GM21367 (cell line): ENCODE data around the gene LHFPL4.

Experiments used
- ATAC-seq: cut with Tn5 transposase; IDR thresholded peaks from one replicate; pipeline ENCODE4 v1.9.1; 2021; ENCODE audit not compliant: unreplicated experiment

LHFPL4 gene

GRCh38 chr3:9476935-9477334 lies 76.7 kb downstream of the LHFPL4 start:
- ATAC-seq, result no peak

DNA sequence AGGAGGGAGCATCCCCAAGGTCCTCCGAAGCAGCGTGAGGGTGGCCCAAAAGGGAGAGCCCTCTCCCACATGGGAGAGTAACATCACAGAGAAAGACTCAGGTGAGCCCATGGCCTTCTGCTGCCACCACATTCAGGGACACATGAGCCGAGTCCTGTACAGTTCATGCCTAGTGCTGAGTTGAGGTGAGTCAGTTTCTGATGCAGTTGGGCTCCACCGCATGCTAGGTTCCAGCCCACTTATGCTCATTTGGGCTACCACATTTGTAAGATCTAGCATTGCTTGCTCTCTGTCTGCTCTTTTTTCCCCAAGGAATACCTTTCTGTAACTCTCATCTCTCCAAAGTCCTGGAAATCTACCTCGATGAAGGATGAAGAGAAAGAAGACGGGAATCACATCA lies 79.1 kb downstream of the LHFPL4 start:
- ATAC-seq, result no peak

DNA sequence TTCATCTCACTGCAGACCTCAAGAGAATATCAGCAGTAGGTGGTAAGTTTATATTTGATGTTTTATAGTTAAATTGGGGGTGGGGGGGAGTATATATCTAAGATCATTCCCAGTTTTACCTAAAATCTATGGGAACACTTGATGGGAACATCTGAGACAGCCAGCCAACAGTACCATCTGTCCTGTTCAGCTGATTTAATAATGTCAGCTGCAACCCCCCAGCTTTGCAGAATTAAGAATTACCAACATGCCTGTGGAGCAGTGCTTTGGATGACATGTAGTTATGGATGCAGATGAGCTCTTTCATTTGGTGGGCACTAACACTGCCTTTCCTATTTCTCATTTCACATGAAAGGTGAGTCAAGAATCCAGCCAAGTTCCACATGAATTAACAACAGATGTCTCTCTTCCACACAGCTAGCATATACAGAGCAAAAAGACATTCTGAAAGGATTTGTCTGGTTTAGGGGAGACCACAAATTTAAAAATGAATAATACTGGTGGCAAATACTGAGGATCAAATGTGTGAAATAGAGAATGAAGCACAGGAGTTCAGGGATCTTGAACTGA lies 80.0 kb downstream of the LHFPL4 start:
- ATAC-seq, result no peak

DNA sequence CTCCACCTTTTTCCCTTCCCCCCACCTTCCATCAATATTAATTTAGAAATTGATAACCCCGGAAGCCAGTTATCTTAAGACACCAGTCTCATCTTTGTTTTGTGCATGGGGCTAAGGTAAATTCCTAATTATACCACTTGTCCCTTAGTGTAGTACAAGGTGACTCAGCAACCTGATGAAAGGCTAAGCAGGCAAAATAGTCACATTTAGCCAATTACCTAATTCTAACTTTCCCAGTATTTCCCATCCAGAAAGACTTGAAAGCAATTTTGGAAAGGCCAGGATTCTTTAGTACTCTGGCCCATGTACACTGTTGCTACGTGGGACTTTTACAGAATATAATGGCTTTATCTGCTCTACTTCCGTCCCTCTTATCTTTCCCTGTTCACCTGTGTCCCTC lies 83.6 kb downstream of the LHFPL4 start:
- no peak for ATAC-seq

- ATAC-seq, result no peak
These were observed 85.2 kb downstream of the LHFPL4 start for GRCh38 chr3:9468460-9468859.

GRCh38 chr3:9467451-9467850 lies 86.2 kb downstream of the LHFPL4 start:
- ATAC-seq, result no peak

DNA sequence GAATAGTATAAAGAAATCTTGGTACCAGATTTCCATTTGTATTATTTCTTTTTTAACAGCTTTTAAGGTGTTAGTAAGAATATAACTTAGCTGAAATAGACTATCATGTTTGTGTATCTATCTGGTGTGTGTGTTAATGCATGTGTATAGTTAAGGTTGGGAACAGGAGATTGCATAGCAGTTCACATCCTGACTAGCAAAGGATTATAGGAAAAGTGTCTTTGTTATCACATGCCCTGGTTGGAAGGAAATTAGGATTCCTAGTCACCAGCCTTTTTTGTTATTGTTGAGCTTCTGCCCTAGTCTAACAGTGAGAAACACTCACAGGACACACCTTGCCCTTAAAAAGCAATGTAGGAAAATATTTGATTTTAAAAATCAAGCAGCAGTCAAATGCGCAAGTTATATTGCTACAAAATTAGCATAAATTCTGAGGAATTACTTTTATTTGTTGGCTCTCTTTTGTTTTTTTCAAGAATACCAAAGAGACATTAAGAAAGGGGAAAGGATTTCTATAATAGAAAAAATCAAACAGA lies 98.0 kb downstream of the LHFPL4 start:
- no peak for ATAC-seq

GRCh38 chr3:9452417-9452816 lies 101.2 kb downstream of the LHFPL4 start:
- no peak for ATAC-seq

- ATAC-seq, result no peak
These were observed 102.6 kb downstream of the LHFPL4 start for GRCh38 chr3:9450991-9451390.

DNA sequence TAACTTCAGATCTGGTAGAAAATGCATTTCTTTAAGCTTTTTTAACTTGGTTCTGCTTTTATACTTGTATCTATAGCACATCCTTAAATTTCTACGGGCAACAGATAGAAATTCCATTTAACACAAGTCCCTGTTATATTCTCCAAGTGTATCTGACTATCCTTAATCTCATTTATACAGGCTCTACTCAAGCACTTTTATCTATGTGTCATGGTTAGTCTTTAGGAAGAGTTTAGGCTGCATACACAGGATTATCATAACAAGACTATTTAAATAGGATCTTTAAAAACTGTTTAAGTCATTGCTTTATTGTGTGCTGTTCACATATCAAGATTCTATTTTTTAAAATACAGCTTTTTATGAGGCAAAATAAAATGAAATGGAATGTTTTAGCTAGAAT lies 103.5 kb downstream of the LHFPL4 start:
- no peak for ATAC-seq

DNA sequence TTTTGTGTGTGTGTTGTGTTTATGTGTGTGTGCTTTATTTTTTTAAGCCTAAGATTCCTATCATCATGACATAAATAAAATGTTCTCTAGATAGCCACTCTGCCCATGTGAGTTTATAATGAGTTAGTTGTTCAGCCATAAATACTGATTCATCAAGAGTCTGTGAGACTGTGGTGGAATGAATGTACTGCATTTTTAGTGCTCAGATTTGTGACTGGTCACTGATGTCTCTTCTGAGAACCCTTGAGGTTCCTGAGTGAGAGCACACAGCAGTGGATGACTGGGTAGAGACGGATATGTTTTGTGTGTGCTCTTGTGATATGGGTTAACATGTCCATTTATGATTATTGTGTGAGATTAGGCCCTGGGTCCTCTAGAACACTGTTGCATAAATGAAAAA lies 105.0 kb downstream of the LHFPL4 start:
- no peak for ATAC-seq
